ENCODE measurements around the gene GPR132.

GPR132 gene

GRCh38 chr14:105089746-105090492, 24.7 kb upstream of the GPR132 start:
- no peak for DNase-seq (ENCODE audit: low read depth)
- Histone ChIP-seq H3K4me1 (ENCODE audit: control insufficient read depth, insufficient read depth, low read length) (peaks cover 30% of the 10 kb centered on the region), H3K4me3 (ENCODE audit: low read length) (no peak overlapping the region), H3K27me3 (replicated peaks; ENCODE audit: control insufficient read depth, insufficient read depth, low read length) (peaks cover under 1% of the 10 kb centered on the region), H3K36me3 (ENCODE audit: control insufficient read depth, insufficient read depth, low read length, severe bottlenecking) (no peaks in the 10 kb centered on the region), H3K9me3 (ENCODE audit: control insufficient read depth, low read length) (no peaks in the 10 kb centered on the region), H3K9ac (ENCODE audit: low read length) (no peak overlapping the region)

- H3K9ac ChIP-seq (ENCODE audit: low read length): peak overlapping the region; percentile 85
- peaks cover 4% of the 10 kb centered on the region for H3K27me3 ChIP-seq (replicated peaks; ENCODE audit: control insufficient read depth, insufficient read depth, low read length)
- H3K4me3 ChIP-seq (ENCODE audit: low read length): no peak overlapping the region
- peaks cover 30% of the 10 kb centered on the region for H3K4me1 ChIP-seq (ENCODE audit: control insufficient read depth, insufficient read depth, low read length)
- no peaks in the 10 kb centered on the region for H3K36me3 ChIP-seq (ENCODE audit: control insufficient read depth, insufficient read depth, low read length, severe bottlenecking)
- H3K9me3 ChIP-seq (ENCODE audit: control insufficient read depth, low read length): no peaks in the 10 kb centered on the region
- DNase-seq (ENCODE audit: low read depth): peak; percentile 36
Observed at GRCh38 chr14:105088812-105089745, 23.8 kb upstream of the GPR132 start.

GRCh38 chr14:105087963-105088811, 23.0 kb upstream of the GPR132 start:
- H3K36me3 ChIP-seq (ENCODE audit: control insufficient read depth, insufficient read depth, low read length, severe bottlenecking): no peaks in the 10 kb centered on the region
- H3K9ac ChIP-seq (ENCODE audit: low read length): peak overlapping the region; percentile 85
- no peaks in the 10 kb centered on the region for H3K9me3 ChIP-seq (ENCODE audit: control insufficient read depth, low read length)
- peaks cover 4% of the 10 kb centered on the region for H3K27me3 ChIP-seq (replicated peaks; ENCODE audit: control insufficient read depth, insufficient read depth, low read length)
- H3K4me1 ChIP-seq (ENCODE audit: control insufficient read depth, insufficient read depth, low read length): peaks cover 30% of the 10 kb centered on the region
- H3K4me3 ChIP-seq (ENCODE audit: low read length): peak overlapping the region; percentile 81
- DNase-seq (ENCODE audit: low read depth): peak; percentile 81

- Histone ChIP-seq H3K9ac (ENCODE audit: low read length) (peak overlapping the region; percentile 85), H3K4me3 (ENCODE audit: low read length) (peak overlapping the region; percentile 81), H3K27me3 (replicated peaks; ENCODE audit: control insufficient read depth, insufficient read depth, low read length) (peaks cover 4% of the 10 kb centered on the region), H3K9me3 (ENCODE audit: control insufficient read depth, low read length) (no peaks in the 10 kb centered on the region), H3K36me3 (ENCODE audit: control insufficient read depth, insufficient read depth, low read length, severe bottlenecking) (no peaks in the 10 kb centered on the region), H3K4me1 (ENCODE audit: control insufficient read depth, insufficient read depth, low read length) (peaks cover 28% of the 10 kb centered on the region)
- peak; percentile 81 for DNase-seq (ENCODE audit: low read depth)
Observed at GRCh38 chr14:105087308-105087962, 22.2 kb upstream of the GPR132 start.

GRCh38 chr14:105086833-105087307, 21.6 kb upstream of the GPR132 start:
- Histone ChIP-seq H3K4me1 (ENCODE audit: control insufficient read depth, insufficient read depth, low read length) (peaks cover 23% of the 10 kb centered on the region), H3K4me3 (ENCODE audit: low read length) (peak overlapping the region; percentile 81), H3K27me3 (replicated peaks; ENCODE audit: control insufficient read depth, insufficient read depth, low read length) (peaks cover 4% of the 10 kb centered on the region), H3K9ac (ENCODE audit: low read length) (peak overlapping the region; percentile 85), H3K9me3 (ENCODE audit: control insufficient read depth, low read length) (no peaks in the 10 kb centered on the region), H3K36me3 (ENCODE audit: control insufficient read depth, insufficient read depth, low read length, severe bottlenecking) (no peaks in the 10 kb centered on the region)
- peak; percentile 93 for DNase-seq (ENCODE audit: low read depth)

- Histone ChIP-seq H3K9me3 (ENCODE audit: control insufficient read depth, low read length) (no peaks in the 10 kb centered on the region), H3K9ac (ENCODE audit: low read length) (no peak overlapping the region), H3K27me3 (replicated peaks; ENCODE audit: control insufficient read depth, insufficient read depth, low read length) (peaks cover 4% of the 10 kb centered on the region), H3K36me3 (ENCODE audit: control insufficient read depth, insufficient read depth, low read length, severe bottlenecking) (no peaks in the 10 kb centered on the region), H3K4me3 (ENCODE audit: low read length) (no peak overlapping the region), H3K4me1 (ENCODE audit: control insufficient read depth, insufficient read depth, low read length) (peaks cover 18% of the 10 kb centered on the region)
- DNase-seq (ENCODE audit: low read depth): no peak
Observed at GRCh38 chr14:105085766-105086165, 20.5 kb upstream of the GPR132 start.

- Histone ChIP-seq H3K9me3 (ENCODE audit: control insufficient read depth, low read length) (no peaks in the 10 kb centered on the region), H3K27me3 (replicated peaks; ENCODE audit: control insufficient read depth, insufficient read depth, low read length) (peaks cover 8% of the 10 kb centered on the region), H3K4me3 (ENCODE audit: low read length) (no peak overlapping the region), H3K36me3 (ENCODE audit: control insufficient read depth, insufficient read depth, low read length, severe bottlenecking) (no peaks in the 10 kb centered on the region), H3K9ac (ENCODE audit: low read length) (no peak overlapping the region), H3K4me1 (ENCODE audit: control insufficient read depth, insufficient read depth, low read length) (peaks cover 18% of the 10 kb centered on the region)
- no peak for DNase-seq (ENCODE audit: low read depth)
Observed at GRCh38 chr14:105084741-105085571, 19.7 kb upstream of the GPR132 start.

GRCh38 chr14:105083926-105084685, 18.9 kb upstream of the GPR132 start:
- peaks cover 9% of the 10 kb centered on the region for H3K27me3 ChIP-seq (replicated peaks; ENCODE audit: control insufficient read depth, insufficient read depth, low read length)
- peaks cover 18% of the 10 kb centered on the region for H3K4me1 ChIP-seq (ENCODE audit: control insufficient read depth, insufficient read depth, low read length)
- H3K9me3 ChIP-seq (ENCODE audit: control insufficient read depth, low read length): no peaks in the 10 kb centered on the region
- H3K36me3 ChIP-seq (ENCODE audit: control insufficient read depth, insufficient read depth, low read length, severe bottlenecking): no peaks in the 10 kb centered on the region
- no peak overlapping the region for H3K4me3 ChIP-seq (ENCODE audit: low read length)
- no peak overlapping the region for H3K9ac ChIP-seq (ENCODE audit: low read length)
- DNase-seq (ENCODE audit: low read depth): no peak

GRCh38 chr14:105082703-105083102, 17.5 kb upstream of the GPR132 start:
- peaks cover 4% of the 10 kb centered on the region for H3K4me1 ChIP-seq (ENCODE audit: control insufficient read depth, insufficient read depth, low read length)
- H3K4me3 ChIP-seq (ENCODE audit: low read length): no peak overlapping the region
- no peak for DNase-seq (ENCODE audit: low read depth)

More at GRCh38 chr14:105082703-105083102, 17.5 kb upstream of the GPR132 start:
- Histone ChIP-seq H3K9ac (ENCODE audit: low read length) (no peak overlapping the region), H3K27me3 (replicated peaks; ENCODE audit: control insufficient read depth, insufficient read depth, low read length) (peaks cover 10% of the 10 kb centered on the region), H3K9me3 (ENCODE audit: control insufficient read depth, low read length) (no peaks in the 10 kb centered on the region), H3K36me3 (ENCODE audit: control insufficient read depth, insufficient read depth, low read length, severe bottlenecking) (no peaks in the 10 kb centered on the region)

Measured in adipocyte (in vitro differentiated cells).